ENCODE data around the gene NKX6-2. TPM values are rescaled to one million over a fixed set of nuclear protein-coding genes. Genes with fewer than 3 reads are reported as not detected.

The NKX6-2 gene
- total and polyA plus RNA-seq, 2 of the 8 experiments (the other 6 are each of a cell fraction or from before 2014, with no cell fraction given), result 0.06 TPM; not detected in 1

GRCh38 chr10:132817701-132818211 is 31.8 kb upstream of the NKX6-2 start:
- Histone ChIP-seq H3K56ac (replicated peaks; ENCODE audit: insufficient read length, low read depth, low read length) (no peak overlapping the region), H3K23me2 (ENCODE audit: low read depth, low read length) (peaks cover 6% of the 10 kb centered on the region; the same call in 1 of the 2 replicates), H3K79me2 (ENCODE audit: control insufficient read depth in 1 of 2, insufficient read depth in 2 of 2, low read length in 2 of 2) (no peaks in the 10 kb centered on the region), H3K27ac (ENCODE audit: low read depth, low read length) (no peak overlapping the region), H3K9ac (replicated peaks in 1 of 4; ENCODE audit: extremely low read depth in 1 of 4, low read depth in 3 of 4, low read length in 3 of 4) (no peak overlapping the region), H3K4me1 (replicated peaks in 1 of 4; ENCODE audit: control insufficient read depth in 3 of 4, insufficient read depth in 4 of 4, low read length in 3 of 4) (no peaks in the 10 kb centered on the region), H2BK5ac (ENCODE audit: low read depth, low read length) (no peak overlapping the region), H3K36me3 (ENCODE audit: control insufficient read depth in 2 of 4, insufficient read depth in 4 of 4, low read length in 3 of 4) (no peaks in the 10 kb centered on the region), H2BK20ac (ENCODE audit: low read length) (no peak overlapping the region), H4K20me1 (replicated peaks in 1 of 2; ENCODE audit: control insufficient read depth in 1 of 2, insufficient read depth in 2 of 2, low read length in 2 of 2) (no peaks in the 10 kb centered on the region), H3K9me3 (ENCODE audit: insufficient read depth in 2 of 2, low read depth in 1 of 2, low read length in 1 of 2) (peaks cover 9 to 23% of the 10 kb centered on the region in 2 experiments; a peak in 2 of 4 replicates), H4K8ac (ENCODE audit: extremely low read depth, insufficient read depth, low read length) (no peak overlapping the region), H3K4me2 (ENCODE audit: insufficient read depth in 1 of 2, low read depth in 2 of 2, low read length in 2 of 2) (no peak overlapping the region), H3K79me1 (ENCODE audit: low read depth, low read length) (no peaks in the 10 kb centered on the region), H4K91ac (replicated peaks; ENCODE audit: insufficient read length, low read length) (no peak overlapping the region), H3K4ac (replicated peaks; ENCODE audit: insufficient read length, low read depth, low read length) (no peak overlapping the region), H2BK120ac (replicated peaks; ENCODE audit: low read depth, low read length) (no peak overlapping the region), H2BK12ac (ENCODE audit: low read depth, low read length) (no peak overlapping the region), H2AK5ac (ENCODE audit: low read depth, low read length) (no peak overlapping the region), H4K5ac (ENCODE audit: insufficient read length, low read depth, low read length) (no peak overlapping the region), H3K14ac (ENCODE audit: insufficient read length) (no peak overlapping the region), H3K4me3 (ENCODE audit: extremely low read depth in 1 of 4, insufficient read depth in 2 of 4, low read depth in 3 of 4, low read length in 4 of 4) (no peak overlapping the region), H3K18ac (ENCODE audit: extremely low read depth, low read length) (no peak overlapping the region), H2BK15ac (ENCODE audit: low read length) (no peak overlapping the region), H3K23ac (ENCODE audit: insufficient read length) (no peak overlapping the region), H2AFZ (ENCODE audit: low read length) (no peak overlapping the region), H3K27me3 (replicated peaks in 1 of 4; ENCODE audit: control insufficient read depth in 3 of 4, extremely low read depth in 1 of 4, insufficient read depth in 3 of 4, low read length in 3 of 4) (no peaks in the 10 kb centered on the region)
- CTCF ChIA-PET (ENCODE audit: partially characterized antibody), result interaction anchor here (0.7 kb wide), 1 partner anchor 42 kb away, joined by 3 read pairs; no protein-coding TSS in a partner anchor
- TF ChIP-seq CHD2 (IDR thresholded peaks at IDR 0.05; ENCODE audit: low read length) (no peak), EZH2 (IDR thresholded peaks at IDR 0.05; ENCODE audit: low read depth, low read length, severe bottlenecking) (no peak), CEBPB (IDR thresholded peaks at IDR 0.05; ENCODE audit: low read depth, low read length) (no peak), RBBP5 (IDR thresholded peaks at IDR 0.05; ENCODE audit: borderline replicate concordance, low read depth, low read length) (no peak), SIRT6 (IDR thresholded peaks at IDR 0.05; ENCODE audit: low read length) (no peak), CTCF (IDR thresholded peaks at IDR 0.05; ENCODE audit: control extremely low read depth in 1 of 3, insufficient read depth in 1 of 3, low read depth in 1 of 3, low read length in 3 of 3) (no peak), TEAD4 (IDR thresholded peaks at IDR 0.05; ENCODE audit: low read depth, low read length) (no peak)
- POLR2A ChIA-PET (ENCODE audit: partially characterized antibody), result no interaction called here
- 90% methylated on average over 28 of the region's 29 CpGs; no CpG with 5 or more reads in 1 of the 2 experiments for WGBS, 2 experiments (ENCODE audit: extremely low coverage in 1 of 2, insufficient coverage in 1 of 2, insufficient read length in 1 of 2, insufficient replicate concordance in 2 of 2, low coverage in 1 of 2, low lambda C conversion rate in 2 of 2, missing lambda C conversion rate in 1 of 2)
- no peak for DNase-seq (ENCODE audit: low read depth in 1 of 2, low spot score in 2 of 2)
- FAIRE-seq, result no peak

Data from H1 (cell line).